ENCODE results near the gene ZNF407. TPM values are rescaled to one million over a fixed set of nuclear protein-coding genes. Genes with fewer than 3 reads are reported as not detected.

Gene ZNF407
- total and polyA plus RNA-seq, 8 donors, result 2.1 to 49.0 (median 14.6) TPM

- Histone ChIP-seq H3K27me3 (peaks cover 0 to 14% (median 0%) of the 10 kb centered on the region in 3 donors), H3K9me3 (peaks cover 6 to 14% (median 10%) of the 10 kb centered on the region in 4 donors), H3K4me1 (peaks cover 6 to 12% (median 7%) of the 10 kb centered on the region in 4 donors), H3K36me3 (no peaks in the 10 kb centered on the region), H3K4me3 (no peak overlapping the region), H3K27ac (no peak overlapping the region)
- TF ChIP-seq EP300 (IDR thresholded peaks at IDR 0.05), result no peak
- no peak for TF ChIP-seq POLR2A (IDR thresholded peaks at IDR 0.05)
- no peak for TF ChIP-seq POLR2AphosphoS5 (IDR thresholded peaks at IDR 0.05)
- TF ChIP-seq CTCF (IDR thresholded peaks at IDR 0.05), result no peak
- DNase-seq, result no peak
- intact Hi-C loops (cut with DNase I; ENCODE audit: low total_unique reads), result loop anchor here (5.0 to 10.0 kb wide), 2 partner anchors 194 to 357 kb away; no protein-coding TSS in a partner anchor
- WGBS, 5 donors, result 32 to 56% (median 54%) methylated on average over 3 of the region's 3 CpGs
Observed at GRCh38 chr18:74551452-74551851, 46.2 kb upstream of the ZNF407 start.

DNA sequence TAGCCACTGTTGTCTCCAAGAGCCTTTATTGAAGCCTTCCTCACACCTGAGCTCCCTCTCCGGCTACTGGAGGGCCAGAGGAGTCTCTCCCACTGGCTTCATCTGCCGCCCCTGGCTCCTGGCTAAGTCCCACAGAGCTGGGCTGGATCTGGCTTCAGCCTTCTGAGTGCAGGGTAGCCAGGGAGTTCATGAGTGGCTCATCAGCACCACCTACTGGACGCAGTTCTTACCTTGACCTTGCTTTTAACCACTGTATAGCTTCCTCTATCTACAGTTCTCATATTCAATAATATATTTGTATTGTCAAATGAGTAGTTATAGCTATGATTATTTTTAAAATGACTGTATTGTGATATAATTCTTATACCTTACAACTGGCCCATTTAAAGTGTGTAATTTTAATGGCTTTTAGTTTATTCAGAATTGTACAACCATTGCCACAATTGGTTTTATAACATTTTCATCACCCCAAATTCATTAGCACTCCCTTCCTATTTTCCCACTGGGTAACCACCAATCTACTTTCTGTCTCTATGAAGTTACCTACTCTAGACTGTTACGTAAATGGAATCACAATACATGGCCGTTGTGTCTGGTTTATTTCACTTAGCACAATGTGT lies 45.6 kb upstream of the ZNF407 start:
- Histone ChIP-seq H3K4me1 (peaks cover under 1 to 7% (median 1%) of the 10 kb centered on the region in 4 donors), H3K4me3 (no peak overlapping the region), H3K27ac (no peak overlapping the region), H3K36me3 (no peaks in the 10 kb centered on the region), H3K9me3 (peaks cover 6 to 14% (median 10%) of the 10 kb centered on the region in 4 donors), H3K27me3 (peaks cover 0 to 17% (median 0%) of the 10 kb centered on the region in 3 donors)
- intact Hi-C loops (cut with DNase I; ENCODE audit: low total_unique reads), result loop anchor here (5.0 to 10.0 kb wide), 2 partner anchors 195 to 357 kb away; no protein-coding TSS in a partner anchor
- 15 to 28% (median 24%) methylated on average over 5 of the region's 5 CpGs for WGBS, 5 donors
- TF ChIP-seq CTCF (IDR thresholded peaks at IDR 0.05) (peak in 5 of 7 experiments; percentile 51 to 79 (median 68)), EP300 (IDR thresholded peaks at IDR 0.05) (no peak), POLR2A (IDR thresholded peaks at IDR 0.05) (no peak), POLR2AphosphoS5 (IDR thresholded peaks at IDR 0.05) (peak in 1 of 3 donors; percentile 52)
- DNase-seq, result peak; percentile 92 to 96

- no peak overlapping the region for H3K27ac ChIP-seq
- TF ChIP-seq POLR2AphosphoS5 (IDR thresholded peaks at IDR 0.05) (no peak), CTCF (IDR thresholded peaks at IDR 0.05) (no peak), POLR2A (IDR thresholded peaks at IDR 0.05) (no peak), EP300 (IDR thresholded peaks at IDR 0.05) (no peak)
- intact Hi-C loops (cut with DNase I; ENCODE audit: low total_unique reads), result loop anchor here (10.0 kb wide), 1 partner anchor 361 kb away; no protein-coding TSS in a partner anchor
- H3K4me1 ChIP-seq, result no peaks in the 10 kb centered on the region
- no peak for DNase-seq
- WGBS, 5 donors, result 55 to 70% (median 58%) methylated on average over 11 of the region's 11 CpGs
- H3K36me3 ChIP-seq, result no peaks in the 10 kb centered on the region
- peaks cover 0 to 22% (median 0%) of the 10 kb centered on the region in 3 donors for H3K27me3 ChIP-seq
- H3K9me3 ChIP-seq, result no peaks in the 10 kb centered on the region
- no peak overlapping the region for H3K4me3 ChIP-seq
Observed at GRCh38 chr18:74556126-74556525, 41.5 kb upstream of the ZNF407 start.

DNA sequence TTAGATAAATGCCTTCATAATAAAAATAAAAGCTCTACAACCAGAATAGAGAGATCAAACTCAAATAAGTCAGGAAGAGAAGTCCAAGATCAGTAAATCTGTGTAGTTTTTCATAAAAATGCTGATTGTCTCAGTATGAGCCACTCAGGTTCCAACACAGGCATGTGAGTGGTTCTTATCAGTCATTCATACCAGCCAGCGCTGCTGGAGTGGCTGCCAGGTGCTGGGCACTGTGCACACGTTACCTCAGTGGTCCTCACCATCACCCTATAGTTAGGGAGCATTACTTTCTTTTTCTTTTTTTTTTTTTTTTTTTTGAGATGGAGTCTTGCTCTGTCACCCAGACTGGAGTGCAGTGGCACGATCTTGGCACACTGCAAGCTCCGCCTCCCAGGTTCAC lies 39.6 kb upstream of the ZNF407 start:
- H3K36me3 ChIP-seq, result no peaks in the 10 kb centered on the region
- no peak overlapping the region for H3K27ac ChIP-seq
- no peak for DNase-seq
- H3K4me3 ChIP-seq, result no peak overlapping the region
- intact Hi-C loops (cut with DNase I; ENCODE audit: low total_unique reads), result loop anchor here (10.0 kb wide), 1 partner anchor 363 kb away; no protein-coding TSS in a partner anchor
- 40 to 85% (median 61%) methylated on average over 2 to 4 of the region's 4 CpGs for WGBS, 5 donors
- peaks cover 0 to 22% (median 0%) of the 10 kb centered on the region in 3 donors for H3K27me3 ChIP-seq
- H3K9me3 ChIP-seq, result no peaks in the 10 kb centered on the region
- TF ChIP-seq CTCF (IDR thresholded peaks at IDR 0.05) (no peak), POLR2AphosphoS5 (IDR thresholded peaks at IDR 0.05) (no peak), EP300 (IDR thresholded peaks at IDR 0.05) (no peak), POLR2A (IDR thresholded peaks at IDR 0.05) (no peak)
- peaks cover 0 to 12% (median 2%) of the 10 kb centered on the region in 4 donors for H3K4me1 ChIP-seq

All from stomach (tissue), 9 donors.